B cell (primary cell): ENCODE data around the gene HTR4. TPM values are rescaled to one million over a fixed set of nuclear protein-coding genes. Genes with fewer than 3 reads are reported as not detected.
"Not testable (repeated sequence)": the region's sequence is repeated elsewhere in the genome, so short reads cannot be mapped to it uniquely, and the experiment has no call there.

Source experiments
- ATAC-seq: fragments of 200-7000 bp; cut with Tn5 transposase; one replicate; pipeline ENCODE4 v1.10.0; 2021; ENCODE audit warnings: low read depth, mild to moderate bottlenecking, moderate number of reproducible peaks, moderate library complexity
- CTCF ChIA-PET: fragments of 350-600 bp; sonication (Branson Sonifier 250); formaldehyde crosslinking; loops from one replicate; lab custom pipeline; 2021; ENCODE audit warnings: antibody characterized with exemption, inconsistent platforms; lab: Charles Lee
- POLR2A ChIA-PET: fragments of 350-600 bp; sonication (Branson Sonifier 250); formaldehyde crosslinking; loops from one replicate; lab custom pipeline; 2021; ENCODE audit warnings: antibody characterized with exemption; lab: Charles Lee
- DNase-seq: peaks from one replicate; pipeline ENCODE4 v3.0.0; 2013
- H2AFZ ChIP-seq: 2 replicates; pipeline ENCODE4 v1.6.1; 2012; ENCODE audit warnings: mild to moderate bottlenecking, low read depth, low read length; ENCODE audit not compliant: insufficient read depth, poor library complexity, severe bottlenecking
- H3K27ac ChIP-seq, 2 donors: 1 replicate in 1 of 2; 2 replicates in 1 of 2; pipeline ENCODE4 v1.5.1; 2012 to 2013; ENCODE audit warnings: low read length in 2 of 2, mild to moderate bottlenecking in 2 of 2, moderate library complexity in 1 of 2
- H3K27me3 ChIP-seq, 4 experiments: fragments of 200-600 bp in 1 of 4; sonication (generic) in 1 of 4; replicated peaks in 1 of 4; 1 replicate in 2 of 4; 2 replicates in 2 of 4; pipeline versions ENCODE4 v1.6.1 to v1.7.0; 2013 to 2016; ENCODE audit warnings: low read length in 3 of 4, mild to moderate bottlenecking in 2 of 4, mixed read lengths in 1 of 4, moderate library complexity in 1 of 4; ENCODE audit not compliant: insufficient read depth in 4 of 4, control insufficient read depth in 3 of 4; ENCODE audit errors: control extremely low read depth in 1 of 4
- H3K36me3 ChIP-seq, 2 experiments: replicated peaks in 1 of 2; 1 replicate in 1 of 2; 2 replicates in 1 of 2; pipeline versions ENCODE4 v1.6.1 to v1.7.1; 2013; ENCODE audit warnings: low read length in 1 of 2; ENCODE audit not compliant: insufficient read depth in 2 of 2, control insufficient read depth in 1 of 2; ENCODE audit errors: control extremely low read depth in 1 of 2, extremely low read depth in 1 of 2
- H3K4me1 ChIP-seq, 2 donors: fragments of 200-600 bp in 1 of 2; sonication (generic) in 1 of 2; 1 replicate in 1 of 2; 2 replicates in 1 of 2; pipeline versions ENCODE4 v1.5.1 to v1.6.1; 2013 to 2017; ENCODE audit warnings: low read length in 2 of 2; ENCODE audit not compliant: control insufficient read depth in 2 of 2, insufficient read depth in 2 of 2
- H3K4me2 ChIP-seq: replicated peaks from 2 replicates; pipeline ENCODE3; 2012; ENCODE audit warnings: mild to moderate bottlenecking, low read depth, low read length; ENCODE audit not compliant: poor library complexity, severe bottlenecking
- H3K4me3 ChIP-seq, 5 experiments: fragments of 200-600 bp in 1 of 5; sonication (generic) in 1 of 5; 1 replicate in 3 of 5; 2 replicates in 2 of 5; pipeline versions ENCODE4 v1.5.1 to v1.7.0; 2011 to 2016; ENCODE audit warnings: low read length in 4 of 5, mild to moderate bottlenecking in 4 of 5, low read depth in 2 of 5, control low read depth in 1 of 5, moderate library complexity in 1 of 5; ENCODE audit not compliant: insufficient read depth in 1 of 5; ENCODE audit errors: control extremely low read depth in 1 of 5, extremely low read depth in 1 of 5
- H3K79me2 ChIP-seq: fragments of 200-600 bp; sonication (generic); one replicate; pipeline ENCODE4 v1.6.0; 2016; ENCODE audit warnings: low read length; ENCODE audit not compliant: control insufficient read depth, insufficient read depth
- H3K9ac ChIP-seq: fragments of 200-600 bp; sonication (generic); 2 replicates; pipeline ENCODE4 v1.6.1; 2017; ENCODE audit warnings: mild to moderate bottlenecking, low read length, moderate library complexity
- H3K9me3 ChIP-seq, 3 donors: one replicate each; pipeline versions ENCODE4 v1.6.1 to v1.7.1; 2013; ENCODE audit warnings: low read length in 2 of 3; ENCODE audit not compliant: control insufficient read depth in 2 of 3, insufficient read depth in 1 of 3; ENCODE audit errors: control extremely low read depth in 1 of 3
- H4K20me1 ChIP-seq: 2 replicates; pipeline ENCODE4 v1.6.0; 2012; ENCODE audit warnings: mild to moderate bottlenecking, low read length; ENCODE audit not compliant: insufficient read depth, control insufficient read depth, poor library complexity, severe bottlenecking
- H3K27ac Mint-ChIP-seq: one replicate; pipeline ENCODE4 v1.8.0; 2021; ENCODE audit warnings: mixed read lengths
- H3K27me3 Mint-ChIP-seq: one replicate; pipeline ENCODE4 v1.8.0; 2021; ENCODE audit warnings: mixed read lengths
- H3K4me1 Mint-ChIP-seq: one replicate; pipeline ENCODE4 v1.8.0; 2021; ENCODE audit warnings: mixed read lengths
- H3K4me3 Mint-ChIP-seq: one replicate; pipeline ENCODE4 v1.8.0; 2021; ENCODE audit warnings: mixed read lengths
- H3K9me3 Mint-ChIP-seq: one replicate; pipeline ENCODE4 v1.8.0; 2022; ENCODE audit warnings: mixed read lengths; ENCODE audit not compliant: insufficient read depth
- CTCF ChIP-seq: fragments of 200-600 bp; IDR thresholded peaks from one replicate; pipeline ENCODE4 v1.8.0; 2022; ENCODE audit warnings: antibody characterized with exemption, mild to moderate bottlenecking
- EZH2 ChIP-seq: IDR thresholded peaks from 2 replicates; pipeline ENCODE4 v1.6.1; 2012; ENCODE audit warnings: borderline replicate concordance, low read depth, mild to moderate bottlenecking, moderate library complexity, low read length; ENCODE audit not compliant: insufficient read depth, poor library complexity, severe bottlenecking
- WGBS: methylation state at CpG from one replicate; pipeline ENCODE4 v1.1.5; 2013; ENCODE audit warnings: missing lambda C conversion rate; ENCODE audit not compliant: insufficient coverage; 5-methylcytosine and 5-hydroxymethylcytosine counted together
- intact Hi-C: fragments of 100-400 bp; cut with micrococcal nuclease; formaldehyde crosslinking; loops from one replicate; pipeline ENCODE4 v1.10.0; 2022
- polyA plus RNA-seq: library from polyadenylated mRNA; depleted of rRNA; stranded (reverse); fragments of >200 nt; gene quantifications from 2 replicates; pipeline ENCODE4 v1.2.3, GENCODE V29; 2012
- total RNA-seq, 2 donors: library from RNA; stranded (reverse); fragments of 120-200 nt in 1 of 2; gene quantifications; 1 replicate in 1 of 2; 2 replicates in 1 of 2; pipeline versions ENCODE4 v1.2.3 to v1.2.4, GENCODE V29; 2013 to 2022

The HTR4 gene
- total and polyA plus RNA-seq, 2 donors (not counting 1 experiment from before 2014, with no cell fraction given) = not detected

- ATAC-seq (no peak), DNase-seq (no peak)
- intact Hi-C loops = no loop called here
- no peak overlapping the region for H3K9ac ChIP-seq
- peaks cover 34% of the 10 kb centered on the region for H3K27me3 Mint-ChIP-seq
- H3K9me3 ChIP-seq = no peaks in the 10 kb centered on the region
- no peak overlapping the region for H2AFZ ChIP-seq
- H3K4me2 ChIP-seq = no peak overlapping the region
- H3K9me3 Mint-ChIP-seq = no peaks in the 10 kb centered on the region
- H3K79me2 ChIP-seq = no peaks in the 10 kb centered on the region
- H3K4me1 Mint-ChIP-seq = no peaks in the 10 kb centered on the region
- H3K27me3 ChIP-seq = no peaks in the 10 kb centered on the region
- no peaks in the 10 kb centered on the region for H3K4me1 ChIP-seq
- WGBS = 93% methylated on average over 3 of the region's 6 CpGs
- no peak overlapping the region for H3K4me3 Mint-ChIP-seq
- H3K4me3 ChIP-seq = no peak overlapping the region
- no peaks in the 10 kb centered on the region for H3K36me3 ChIP-seq
- TF ChIP-seq EZH2 (no peak), CTCF (no peak)
- no peak overlapping the region for H3K27ac ChIP-seq
- H3K27ac Mint-ChIP-seq = no peak overlapping the region
- CTCF ChIA-PET = no interaction called here
- no peaks in the 10 kb centered on the region for H4K20me1 ChIP-seq
- POLR2A ChIA-PET = no interaction called here
These were observed 27.1 kb upstream of the HTR4 start for GRCh38 chr5:148681157-148682057.

GRCh38 chr5:148673704-148674103, 19.4 kb upstream of the HTR4 start:
- WGBS = 86% methylated on average over 4 of the region's 6 CpGs

More at GRCh38 chr5:148673704-148674103, 19.4 kb upstream of the HTR4 start:
- H3K9ac ChIP-seq, H3K9me3 ChIP-seq, H3K4me1 Mint-ChIP-seq, H3K4me1 ChIP-seq, H3K4me3 Mint-ChIP-seq, POLR2A ChIA-PET, H4K20me1 ChIP-seq, intact Hi-C loops, H2AFZ ChIP-seq, H3K4me2 ChIP-seq, CTCF ChIA-PET, H3K27ac Mint-ChIP-seq, H3K36me3 ChIP-seq, H3K27me3 ChIP-seq, DNase-seq, ATAC-seq, H3K27ac ChIP-seq, H3K79me2 ChIP-seq, H3K4me3 ChIP-seq, H3K9me3 Mint-ChIP-seq: not testable (repeated sequence)
- H3K27me3 Mint-ChIP-seq = peaks cover 12% of the 10 kb centered on the region
